HTR-8/SVneo (cell line): ENCODE data around the gene OPN1MW3.
"Not testable (repeated sequence)": the region's sequence is repeated elsewhere in the genome, so short reads cannot be mapped to it uniquely, and the experiment has no call there.

ENCODE experiments used
- DNase-seq: peaks from one replicate; pipeline ENCODE4 v3.0.0; 2011; ENCODE audit warnings: low spot score, mixed read lengths; ENCODE audit not compliant: insufficient read length
- FAIRE-seq: peaks from 2 replicates; lab custom pipeline; 2011; peaks lifted over from hg19 to GRCh38; lab: Jason Lieb, UNC

OPN1MW3 gene

DNA sequence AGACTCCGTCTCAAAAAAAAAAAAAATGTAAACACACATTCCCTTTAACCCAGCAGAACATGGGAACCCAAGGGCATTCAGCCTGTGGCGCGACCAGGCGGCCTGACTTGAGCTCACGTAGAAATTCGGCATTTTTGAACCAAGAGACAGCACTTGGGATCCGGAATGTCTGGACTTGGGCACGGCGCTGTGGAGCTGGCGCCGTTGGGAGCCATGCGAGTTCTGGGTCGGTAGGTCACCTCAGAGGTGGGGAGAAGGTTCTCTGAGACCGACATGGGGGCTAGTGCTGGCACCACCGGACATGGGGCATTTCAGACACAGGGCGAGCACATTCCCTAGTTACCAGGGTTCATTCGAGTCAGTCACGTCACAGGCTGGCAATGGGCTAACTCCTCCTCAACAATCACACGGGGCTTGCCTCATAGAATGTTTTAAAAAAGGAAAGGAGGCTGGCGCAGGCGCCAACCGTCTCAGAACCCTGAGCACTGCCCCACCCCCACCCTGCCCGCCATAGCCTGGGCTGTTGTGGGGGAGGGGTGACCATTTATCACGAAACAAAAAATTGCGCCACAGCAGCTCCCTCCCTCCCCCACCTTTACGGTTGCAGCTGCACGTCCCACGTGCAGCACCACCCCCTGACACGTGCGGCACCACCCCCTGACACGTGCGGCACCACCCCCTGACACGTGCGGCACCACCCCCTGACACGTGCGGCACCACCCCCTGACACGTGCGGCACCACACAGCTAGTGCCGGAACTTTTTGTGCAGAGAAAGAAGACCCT lies 37.6 kb downstream of the OPN1MW3 start, which contains the start of gene TEX28:
TSS of gene TEX28 (minus strand) at position 334 of the 784 bp plus-strand sequence. CDS start 3,007 bp downstream, outside the sequence.
- DNase-seq (no peak), FAIRE-seq (no peak)

DNA sequence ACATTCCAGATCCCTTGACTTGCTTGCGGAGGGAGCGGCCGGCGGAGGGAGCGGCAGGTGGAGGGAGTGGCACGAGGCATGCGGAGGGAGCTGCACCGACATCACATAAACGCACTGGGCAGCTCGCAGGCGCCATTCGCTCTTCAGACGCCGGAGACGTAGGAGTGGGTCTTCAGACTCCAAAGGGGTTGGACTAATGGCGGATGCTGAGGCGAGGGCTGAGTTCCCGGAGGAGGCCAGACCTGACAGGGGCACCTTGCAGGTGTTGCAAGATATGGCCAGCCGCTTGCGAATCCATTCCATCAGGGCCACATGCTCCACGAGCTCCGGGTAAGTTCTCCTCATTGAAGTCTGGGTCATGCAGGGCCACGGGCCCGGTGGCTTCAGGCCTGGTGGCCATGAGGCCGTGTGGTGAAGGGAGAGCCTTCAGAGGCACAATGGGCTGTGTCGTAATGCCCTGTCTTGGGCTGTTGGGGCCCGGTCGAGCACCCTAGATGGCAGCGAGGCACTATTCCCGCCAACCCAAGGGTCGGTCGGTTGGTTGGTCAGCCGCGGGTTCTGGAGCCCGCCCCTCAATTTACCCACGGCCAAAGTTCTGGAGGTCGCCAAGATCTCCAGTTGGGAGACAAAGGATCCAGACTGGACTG lies 38.4 kb downstream of the OPN1MW3 start, which contains the start of gene TKTL1:
TSS of gene TKTL1 (plus strand) at position 132 of the 647 bp plus-strand sequence. CDS start at position 197, 65 bp downstream.
- FAIRE-seq (no peak), DNase-seq (no peak)

DNA sequence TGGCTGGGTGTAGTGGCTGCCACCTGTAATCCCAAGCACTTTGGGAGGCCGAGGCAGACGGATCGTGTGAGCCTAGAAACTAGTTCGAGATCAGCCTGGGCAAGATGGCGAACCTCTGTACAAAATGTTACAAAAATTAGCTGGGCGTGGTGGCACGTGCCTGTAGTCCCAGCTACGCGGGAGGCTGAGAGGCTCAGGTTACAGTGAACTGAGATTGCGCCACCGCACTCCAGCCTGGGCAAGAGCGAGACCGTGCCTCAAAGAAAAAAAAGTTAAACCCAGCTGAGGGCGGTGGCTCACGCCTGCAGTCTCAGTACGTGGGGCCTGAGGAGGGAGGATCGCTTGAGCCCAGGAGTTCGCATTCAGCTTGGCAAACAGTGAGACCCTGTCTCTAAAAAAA lies 39.3 kb downstream of the OPN1MW3 start:
- no peak for FAIRE-seq
- DNase-seq, result no peak

DNA sequence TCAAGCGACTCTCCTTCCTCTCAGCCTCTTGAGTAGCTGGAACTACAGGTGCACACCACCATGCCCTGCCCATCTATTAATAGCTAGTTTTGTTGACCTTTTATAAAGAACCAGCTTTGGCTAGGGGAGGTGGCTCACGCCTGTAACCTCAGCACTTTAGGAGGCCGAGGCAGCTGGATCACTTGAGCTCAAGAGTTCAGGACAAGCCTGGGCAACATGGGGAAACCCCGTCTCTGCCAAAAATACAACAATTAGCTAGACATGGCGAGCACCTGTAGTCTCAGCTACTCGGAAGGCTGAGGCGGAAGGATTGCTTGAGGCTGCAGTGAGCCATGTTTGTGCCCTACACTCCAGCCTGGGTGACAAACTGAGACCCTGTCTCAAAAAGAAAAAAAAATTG lies 40.9 kb downstream of the OPN1MW3 start:
- FAIRE-seq (no peak), DNase-seq (no peak)

DNA sequence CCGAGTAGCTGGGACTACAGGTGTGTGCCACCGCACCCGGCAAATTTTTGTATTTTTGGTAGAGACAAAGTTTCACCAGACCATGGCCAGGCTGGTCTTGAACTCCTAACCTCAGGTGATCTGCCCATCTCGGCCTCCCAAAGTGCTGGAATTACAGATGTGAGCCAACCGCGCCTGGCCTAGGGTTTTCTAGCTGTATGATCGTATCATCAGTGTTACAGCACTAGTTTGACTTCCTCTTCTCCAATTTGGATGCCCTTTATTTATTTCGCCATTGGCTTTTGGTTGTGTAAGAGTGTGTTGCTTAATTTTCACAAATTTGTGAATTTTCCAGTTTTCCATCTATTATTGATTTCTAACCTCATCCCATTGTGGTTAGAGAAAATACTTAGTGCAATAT lies 43.4 kb downstream of the OPN1MW3 start:
- FAIRE-seq (no peak), DNase-seq (no peak)

DNA sequence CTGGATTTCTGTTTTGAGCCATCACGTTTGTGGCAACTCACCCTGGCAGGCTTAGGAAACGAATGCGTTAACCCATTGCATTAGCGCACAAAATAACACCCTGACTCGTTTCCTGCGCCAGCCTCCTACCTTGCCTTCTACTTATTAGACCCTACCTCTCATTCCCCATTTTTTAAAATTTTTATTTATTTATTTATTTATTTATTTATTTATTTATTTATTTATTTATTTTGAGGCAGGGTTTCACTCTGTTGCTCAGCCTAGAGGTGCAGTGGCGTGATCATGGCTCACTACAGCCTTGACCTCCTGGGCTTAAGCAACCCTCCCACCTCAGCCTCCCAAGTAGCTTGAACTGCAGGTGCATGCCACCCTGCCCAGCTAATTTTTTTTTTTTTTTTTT lies 45.6 kb downstream of the OPN1MW3 start:
- FAIRE-seq, DNase-seq: not testable (repeated sequence)

DNA sequence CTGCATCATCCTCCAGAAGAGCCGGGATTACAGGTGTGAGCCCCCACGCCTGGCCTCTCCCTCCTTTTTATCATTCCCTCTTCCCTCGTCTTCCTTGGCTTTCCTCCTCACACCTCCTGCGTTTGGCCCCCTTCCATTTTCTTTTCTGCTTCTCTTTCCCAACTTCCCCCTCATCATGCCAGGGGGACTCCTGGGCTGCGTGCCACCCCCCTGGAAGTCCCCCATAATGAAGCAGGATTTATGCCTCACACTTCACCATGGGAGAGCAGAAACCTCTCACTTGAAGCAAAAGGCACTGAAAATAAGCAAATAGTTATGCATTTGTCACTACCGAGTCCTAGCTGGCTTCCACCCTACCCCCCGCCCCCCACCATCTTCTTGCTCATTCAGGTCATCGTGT lies 46.1 kb downstream of the OPN1MW3 start:
- FAIRE-seq, result no peak
- DNase-seq, result no peak

DNA sequence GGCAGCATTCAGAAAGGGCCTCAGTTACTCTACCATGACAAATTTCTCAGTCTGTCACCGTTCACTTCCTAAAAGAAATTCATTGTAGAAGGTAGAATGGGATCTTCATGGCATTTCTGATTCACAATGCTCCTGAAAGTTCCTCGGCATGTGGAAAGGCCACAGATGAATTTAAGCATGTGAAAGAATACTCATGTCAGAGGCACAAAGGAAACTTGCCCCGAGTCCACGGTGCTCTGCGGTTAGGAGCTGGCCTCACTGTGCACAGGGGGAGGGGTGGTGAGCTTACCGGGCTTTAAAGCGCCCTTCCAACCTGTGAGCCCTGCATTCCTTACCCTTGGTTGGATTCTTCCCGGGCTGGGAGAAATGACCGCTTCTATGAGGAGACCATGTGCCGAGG lies 47.5 kb downstream of the OPN1MW3 start:
- DNase-seq, result no peak
- FAIRE-seq, result no peak

DNA sequence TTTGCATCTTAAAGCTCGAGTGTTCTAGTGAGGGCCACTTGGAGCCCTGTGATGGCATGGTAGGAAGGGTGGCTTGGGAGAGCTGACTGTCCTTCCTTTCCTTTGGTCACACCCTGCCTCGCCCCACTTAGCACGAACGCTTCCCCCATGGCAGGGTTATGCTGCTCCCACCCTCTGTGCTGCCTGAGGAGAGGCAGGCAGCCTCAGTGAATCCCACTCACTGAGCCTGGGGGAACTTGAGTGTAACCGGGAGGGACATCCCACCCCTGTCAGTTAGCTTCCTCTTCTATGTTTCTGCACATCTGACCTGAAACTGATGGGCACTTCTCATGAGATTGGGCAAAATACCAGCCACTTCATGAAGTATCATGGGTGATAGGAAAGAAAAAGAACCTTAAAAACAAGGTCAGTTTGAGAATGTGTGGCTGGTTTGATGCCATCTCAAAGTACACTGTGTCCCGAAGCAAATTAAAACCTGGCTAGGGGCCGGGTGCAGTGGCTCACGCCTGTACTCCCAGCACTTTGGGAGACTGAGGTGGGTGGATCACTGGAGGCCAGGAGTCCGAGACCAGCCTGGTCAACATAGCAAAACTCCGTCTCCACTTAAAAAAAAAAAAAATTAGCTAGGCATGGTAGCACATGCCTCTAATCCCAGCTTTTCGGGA lies 48.3 kb downstream of the OPN1MW3 start:
- DNase-seq, result no peak

DNA sequence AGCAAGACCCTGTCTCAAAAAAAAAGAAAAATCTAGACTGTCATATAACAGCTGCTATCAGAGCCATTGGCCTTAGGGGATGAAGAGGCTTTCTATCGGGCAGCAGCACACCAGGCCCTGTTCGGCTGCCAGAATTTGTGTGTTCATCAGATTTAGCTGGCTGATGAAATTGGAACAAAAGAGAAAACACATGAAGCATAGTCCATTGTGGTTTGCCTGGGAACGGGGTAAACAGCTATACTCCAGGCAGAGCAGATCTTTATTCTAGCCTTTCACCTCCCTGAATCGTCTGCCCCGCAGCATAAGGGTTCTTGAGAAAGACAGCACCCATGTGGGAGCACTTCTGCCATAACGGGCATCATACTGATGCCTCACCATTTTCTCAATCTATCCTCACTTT lies 49.8 kb downstream of the OPN1MW3 start:
- DNase-seq, result no peak
- no peak for FAIRE-seq

More for the DNA sequence above, 48.3 kb downstream of the OPN1MW3 start:
- no peak for FAIRE-seq

DNA sequence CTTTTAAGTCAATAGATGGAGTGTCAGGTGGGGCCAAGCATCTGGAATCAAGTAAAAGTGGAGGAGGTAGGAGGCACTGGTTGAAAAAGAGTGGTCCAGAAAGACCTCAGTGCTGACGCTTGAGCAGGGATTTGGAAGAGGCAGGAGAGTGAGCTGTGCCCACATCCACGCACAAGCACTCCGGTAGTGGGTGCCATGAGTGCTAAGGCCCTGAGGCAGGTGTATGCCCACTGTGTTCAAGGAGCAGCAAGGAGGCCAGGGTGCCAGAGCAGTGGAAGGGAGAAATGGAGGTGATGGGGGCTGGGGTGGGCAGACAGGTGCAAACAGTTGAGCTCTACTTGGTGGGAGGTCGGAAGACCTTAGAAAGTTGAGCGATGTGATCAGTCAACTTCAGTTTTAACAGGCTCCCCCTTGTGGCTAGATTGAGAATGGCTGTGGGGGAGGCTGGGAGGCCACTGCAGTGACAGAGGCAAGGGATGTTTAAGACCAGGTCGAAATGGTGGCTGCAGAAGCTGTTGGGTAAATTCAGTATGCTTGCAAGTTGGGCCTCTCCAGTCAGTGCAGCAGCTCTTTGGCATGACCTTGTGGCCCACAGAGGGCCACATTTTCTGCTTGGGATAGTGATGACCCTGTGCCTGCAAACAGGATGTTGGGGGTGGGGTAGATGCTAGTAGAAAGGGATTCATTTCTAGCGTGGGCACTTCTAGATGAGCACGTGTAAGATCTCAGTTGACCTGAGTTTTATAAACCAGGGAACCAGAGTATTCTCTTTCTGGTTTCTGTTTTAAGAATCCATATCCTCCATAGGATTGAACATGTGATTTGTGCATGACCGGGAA lies 50.9 kb downstream of the OPN1MW3 start:
- FAIRE-seq, result no peak

DNA sequence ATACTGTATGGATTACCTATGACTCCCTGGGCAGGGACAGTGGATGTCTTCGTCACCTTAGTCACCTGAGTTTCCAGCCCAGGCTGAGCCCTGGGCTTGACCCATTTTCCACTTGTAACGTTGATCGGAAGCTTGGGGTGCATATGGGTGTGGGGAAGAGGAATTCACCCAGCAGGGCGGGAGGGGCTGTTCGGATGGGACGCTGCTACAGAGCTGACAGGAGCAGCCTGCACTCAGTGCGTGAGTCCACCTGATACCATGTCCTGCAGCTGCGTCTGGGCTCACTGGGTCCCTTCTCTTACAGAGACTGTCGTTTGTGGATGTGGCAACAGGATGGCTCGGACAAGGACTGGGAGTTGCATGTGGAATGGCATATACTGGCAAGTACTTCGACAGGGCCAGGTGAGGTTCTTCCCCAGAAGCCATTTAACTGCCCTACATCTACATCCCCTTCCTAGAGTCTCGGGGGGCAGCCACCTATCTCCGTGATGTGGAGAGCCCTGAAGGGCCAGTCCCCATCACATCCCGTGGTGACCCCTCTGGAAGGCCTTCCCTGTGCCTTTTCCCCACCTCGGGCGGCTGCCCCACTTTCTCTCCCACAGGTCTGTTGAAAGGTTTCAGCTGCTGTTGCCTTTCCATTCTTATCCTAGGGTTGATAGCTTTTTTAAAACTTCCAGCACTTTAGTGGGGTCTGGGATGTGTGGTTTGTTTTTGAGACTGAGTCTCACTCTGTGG lies 51.8 kb downstream of the OPN1MW3 start:
- no peak for FAIRE-seq
- no peak for DNase-seq

More for the DNA sequence above, 50.9 kb downstream of the OPN1MW3 start:
- DNase-seq, result peak; percentile 10

DNA sequence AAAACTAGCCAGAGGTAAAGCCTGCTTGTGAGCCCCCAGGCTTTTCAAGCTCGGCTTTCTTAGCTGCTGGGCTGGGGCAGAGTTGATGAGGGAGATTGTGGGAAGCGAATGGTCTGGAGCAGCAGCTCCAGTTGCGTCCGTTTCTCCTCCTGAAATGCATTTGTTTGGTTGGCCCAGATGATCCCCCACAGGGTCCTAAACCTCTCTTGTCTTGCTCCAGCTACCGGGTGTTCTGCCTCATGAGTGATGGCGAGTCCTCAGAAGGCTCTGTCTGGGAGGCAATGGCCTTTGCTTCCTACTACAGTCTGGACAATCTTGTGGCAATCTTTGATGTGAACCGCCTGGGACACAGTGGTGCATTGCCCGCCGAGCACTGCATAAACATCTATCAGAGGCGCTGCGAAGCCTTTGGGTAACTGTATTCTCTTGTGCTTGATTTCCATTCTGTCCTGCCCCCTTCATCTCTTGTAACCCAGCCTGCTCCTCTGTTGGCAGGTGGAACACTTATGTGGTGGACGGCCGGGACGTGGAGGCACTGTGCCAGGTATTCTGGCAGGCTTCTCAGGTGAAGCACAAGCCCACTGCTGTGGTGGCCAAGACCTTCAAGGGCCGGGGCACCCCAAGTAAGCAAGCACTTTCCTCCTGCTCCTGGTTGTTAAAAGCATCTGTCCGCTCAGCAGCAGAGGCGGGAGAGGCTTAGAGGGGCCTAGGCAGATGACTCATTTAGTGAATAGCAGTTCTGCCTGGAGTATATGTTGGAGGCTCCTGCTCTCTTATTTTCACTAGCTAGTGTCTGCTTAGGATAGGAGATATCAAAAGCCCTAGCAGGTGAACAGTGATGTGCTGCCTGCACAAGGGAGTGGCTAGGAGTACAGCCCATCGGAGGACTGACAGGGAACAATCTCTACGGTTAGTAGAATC lies 53.5 kb downstream of the OPN1MW3 start:
- no peak for FAIRE-seq
- DNase-seq, result no peak

DNA sequence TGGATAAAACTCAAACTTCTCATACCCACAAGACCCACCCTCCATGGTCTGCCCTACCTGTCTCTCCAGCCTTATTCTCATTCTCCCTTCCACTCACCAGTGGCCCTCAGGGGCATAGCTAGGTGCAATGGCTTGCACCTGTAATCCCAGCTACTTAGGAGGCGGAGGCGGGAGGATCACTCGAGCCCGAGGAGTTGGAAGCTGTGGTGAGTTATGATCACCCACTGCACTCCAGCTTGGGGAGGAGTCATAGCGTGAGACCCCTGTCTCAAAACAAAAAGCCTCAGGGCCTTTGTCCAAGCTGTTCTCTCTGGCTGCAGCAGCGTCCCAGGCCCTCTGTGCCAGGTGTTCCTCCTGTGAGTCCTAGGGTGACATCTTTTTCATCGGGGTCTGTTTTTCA lies 54.7 kb downstream of the OPN1MW3 start:
- FAIRE-seq, result no peak
- DNase-seq, result no peak

DNA sequence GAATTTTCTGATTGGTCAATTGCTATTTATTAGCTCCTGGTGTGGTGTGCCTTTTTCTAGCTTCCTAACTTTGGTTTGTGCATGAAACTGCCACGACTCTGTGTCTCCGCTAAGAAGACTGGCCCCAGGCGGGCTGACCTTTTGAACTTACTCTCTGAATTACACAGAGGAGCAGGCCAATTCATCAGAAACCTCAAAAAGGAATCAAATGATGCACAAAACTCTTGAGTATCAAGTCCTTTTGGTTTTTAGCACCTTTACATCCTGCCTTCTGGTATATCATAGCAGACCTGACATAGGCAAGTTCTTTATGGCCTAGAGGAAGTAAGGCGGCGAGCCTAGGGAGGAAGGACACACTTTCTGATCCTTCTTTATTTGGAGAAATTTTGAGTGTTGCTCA lies 55.8 kb downstream of the OPN1MW3 start:
- DNase-seq, result no peak
- no peak for FAIRE-seq

DNA sequence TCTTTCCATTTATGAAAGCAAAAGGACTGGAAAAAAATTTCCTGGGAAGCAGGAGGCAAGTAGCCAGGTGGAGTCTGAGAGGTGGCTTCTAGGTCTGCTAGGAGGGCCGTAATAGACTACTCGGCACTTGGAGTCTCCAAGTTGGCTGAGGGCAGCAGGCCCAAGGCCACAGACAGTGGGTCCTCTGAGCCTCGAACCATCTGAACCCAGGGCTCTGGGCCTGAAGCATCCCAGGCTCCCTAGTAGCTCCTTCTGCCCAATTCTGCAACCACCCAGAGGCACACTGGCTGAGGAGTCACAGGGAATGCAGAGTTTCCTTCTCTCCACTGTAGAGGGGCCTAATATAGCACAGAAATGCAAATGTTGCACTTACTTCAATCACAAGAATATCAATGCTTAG lies 58.0 kb downstream of the OPN1MW3 start:
- FAIRE-seq (no peak), DNase-seq (no peak)

DNA sequence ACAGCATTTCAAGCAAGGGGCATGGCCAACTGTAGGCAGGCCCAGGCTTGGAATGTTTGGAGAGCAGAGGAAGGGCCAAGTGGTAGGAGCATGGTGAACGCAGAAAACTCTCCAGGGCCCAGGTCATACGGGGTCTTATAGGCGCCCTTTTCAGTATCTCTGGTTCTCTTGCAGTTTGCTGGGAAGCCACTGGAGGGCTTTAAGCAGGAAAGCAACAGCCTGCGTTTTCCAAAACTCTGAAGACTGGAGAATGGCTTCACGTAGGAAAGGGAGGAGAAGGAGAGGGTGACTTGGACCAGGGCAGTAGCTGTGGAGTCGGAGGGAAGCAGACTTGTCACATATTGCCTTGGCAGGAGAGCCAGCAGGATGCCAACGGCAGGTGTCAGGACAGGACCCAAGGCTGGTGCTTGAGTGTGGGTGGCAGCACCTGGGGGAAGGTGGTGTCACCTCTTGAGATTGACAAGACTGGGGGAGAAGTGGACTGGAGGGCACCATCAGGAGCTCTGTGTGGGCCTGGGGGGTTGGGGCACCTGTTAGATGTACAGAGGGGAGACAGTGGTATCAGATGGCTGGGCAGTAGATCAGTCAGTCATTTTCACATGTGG lies 60.1 kb downstream of the OPN1MW3 start:
- DNase-seq (peak; percentile 15), FAIRE-seq (no peak)

DNA sequence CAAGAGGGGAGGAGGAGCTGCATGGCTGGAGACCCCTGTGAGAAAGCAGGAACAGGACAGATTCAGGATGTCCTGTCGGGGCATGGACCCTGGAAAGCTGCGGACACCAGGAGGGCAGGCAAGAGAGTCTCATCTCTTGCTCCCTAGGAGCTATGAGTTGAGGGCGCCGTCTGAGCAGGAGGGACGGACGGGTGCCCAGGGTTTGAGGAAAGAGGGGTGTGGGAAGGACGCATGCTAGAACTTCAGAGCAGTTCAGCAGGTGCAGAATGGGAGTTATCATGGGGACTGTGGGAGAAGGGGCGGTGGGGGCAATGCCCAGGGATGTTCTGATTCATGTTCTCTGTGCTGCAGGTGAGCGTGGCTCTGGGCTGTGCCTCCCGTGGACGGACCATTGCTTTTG lies 63.0 kb downstream of the OPN1MW3 start:
- FAIRE-seq (no peak), DNase-seq (no peak)
